Frontal cortex (tissue), 4 donors: ENCODE results near the gene SNORC. TPM values are rescaled to one million over a fixed set of nuclear protein-coding genes. Genes with fewer than 3 reads are reported as not detected.

Source experiments
- DNase-seq, 2 donors: peaks; one replicate each; pipeline ENCODE4 v3.0.0; 2012; ENCODE audit warnings: low spot score in 2 of 2
- FAIRE-seq: peaks from 2 replicates; lab custom pipeline; 2012; peaks lifted over from hg19 to GRCh38; lab: Jason Lieb, UNC
- small RNA-seq: library from RNA; depleted of rRNA; stranded (forward); fragments of <200 nt; gene quantifications from one replicate; pipeline ENCODE3, GENCODE V24; 2014
- total RNA-seq: library from RNA; depleted of rRNA; stranded (reverse); fragments of >200 nt; gene quantifications from one replicate; pipeline ENCODE4 v1.2.3, GENCODE V29; 2014
- donor health status: control.
- donor health status: control.
- donor health status: control.

SNORC gene
- total RNA-seq, 1 donor from 2014 or later: 2.4 TPM

DNA sequence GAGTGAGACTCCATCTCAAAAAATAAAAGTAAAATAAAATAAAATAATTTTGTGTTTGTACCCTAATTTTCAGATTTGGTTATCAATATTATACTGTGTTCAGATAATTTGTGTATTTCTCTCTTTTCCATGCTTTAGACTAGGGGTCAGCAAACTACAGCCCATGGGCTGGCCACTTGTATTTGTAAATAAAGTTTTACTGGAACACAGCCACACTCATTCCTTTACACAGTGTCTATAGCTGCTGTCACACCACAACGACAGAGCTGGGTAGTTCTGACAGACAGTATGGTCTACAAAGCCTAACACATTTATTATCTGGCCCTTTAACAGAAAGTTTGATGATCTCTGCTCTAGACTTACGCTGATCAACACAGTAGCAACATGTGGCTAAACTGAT lies 43.8 kb downstream of the SNORC start:
- no peak for DNase-seq
- no peak for FAIRE-seq

DNA sequence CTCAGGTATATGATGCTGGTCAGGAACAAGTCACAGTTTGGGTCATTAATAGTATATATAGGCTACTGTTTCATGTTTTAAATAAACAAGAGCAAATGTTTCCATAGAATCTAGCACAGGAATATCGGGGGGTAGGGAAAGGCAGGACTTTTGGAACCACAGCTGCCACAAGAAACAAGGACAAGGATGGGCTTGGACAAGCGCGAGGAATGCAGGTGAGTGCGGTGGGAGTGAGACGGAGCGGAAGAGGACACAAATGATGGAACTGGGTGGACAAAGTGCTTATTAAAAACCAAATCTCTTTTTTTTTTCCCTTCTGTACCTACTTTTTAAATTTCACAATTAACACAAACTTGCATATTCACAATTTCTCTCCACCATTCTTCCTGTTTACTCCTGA lies 49.1 kb downstream of the SNORC start:
- DNase-seq (no peak), FAIRE-seq (no peak)

DNA sequence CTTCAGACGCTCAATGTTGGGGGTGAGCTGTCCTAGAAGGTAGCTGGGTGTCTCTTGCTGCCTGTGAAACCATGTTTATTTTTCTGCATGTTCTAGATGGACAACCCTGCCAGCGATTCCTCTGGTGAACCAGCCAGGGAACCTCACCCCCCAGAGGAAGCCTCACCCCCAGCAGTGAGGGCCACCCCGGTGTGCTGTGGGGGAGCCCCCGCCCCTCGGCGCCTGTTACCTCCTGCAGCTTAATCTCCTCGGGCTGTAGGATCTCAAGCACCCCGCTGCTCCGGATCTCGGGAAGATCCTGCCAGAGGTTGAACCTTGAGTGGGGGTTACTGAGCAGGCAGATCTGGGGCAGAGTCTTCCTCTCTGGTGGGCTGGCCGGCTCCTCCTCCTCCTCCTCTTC lies 50.0 kb downstream of the SNORC start:
- FAIRE-seq: no peak
- no peak for DNase-seq

DNA sequence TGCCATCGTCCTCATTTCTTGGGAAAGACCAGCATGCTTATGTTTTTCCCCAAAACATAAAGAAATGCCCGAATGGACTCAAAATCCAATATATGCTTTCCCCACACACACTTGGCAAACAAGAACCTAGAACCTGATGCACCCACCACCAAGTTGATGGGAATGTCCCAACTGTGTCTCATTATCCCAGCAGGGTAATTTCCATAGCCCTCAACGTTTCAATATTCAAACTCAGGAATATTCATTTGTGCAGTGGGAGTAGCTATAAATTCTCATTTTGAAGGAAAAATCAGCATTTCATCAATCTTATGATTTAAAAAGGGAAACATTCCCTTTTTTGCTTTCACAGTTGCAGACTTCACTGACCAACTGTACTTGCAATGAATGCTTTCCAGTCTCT lies 50.7 kb downstream of the SNORC start:
- DNase-seq (no peak), FAIRE-seq (no peak)

DNA sequence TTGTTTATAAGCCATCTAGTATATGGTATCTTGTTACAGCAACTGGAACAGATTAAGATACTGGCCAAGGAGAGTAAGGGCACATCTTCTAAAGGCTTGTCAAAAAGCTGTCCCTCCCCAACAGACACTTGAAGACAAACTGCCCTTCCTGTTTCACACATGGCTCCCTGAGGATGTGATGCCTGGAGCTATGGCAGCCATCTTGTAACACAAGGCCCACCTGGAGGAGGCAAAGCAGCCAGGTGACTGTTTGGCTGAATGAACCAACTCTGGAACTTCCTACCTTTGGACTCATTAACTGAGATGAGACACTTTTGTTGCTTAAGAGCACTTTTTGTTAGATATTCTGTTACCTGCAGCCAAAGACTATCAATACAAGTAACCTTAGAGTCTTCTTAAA lies 54.4 kb downstream of the SNORC start:
- DNase-seq: no peak
- no peak for FAIRE-seq

DNA sequence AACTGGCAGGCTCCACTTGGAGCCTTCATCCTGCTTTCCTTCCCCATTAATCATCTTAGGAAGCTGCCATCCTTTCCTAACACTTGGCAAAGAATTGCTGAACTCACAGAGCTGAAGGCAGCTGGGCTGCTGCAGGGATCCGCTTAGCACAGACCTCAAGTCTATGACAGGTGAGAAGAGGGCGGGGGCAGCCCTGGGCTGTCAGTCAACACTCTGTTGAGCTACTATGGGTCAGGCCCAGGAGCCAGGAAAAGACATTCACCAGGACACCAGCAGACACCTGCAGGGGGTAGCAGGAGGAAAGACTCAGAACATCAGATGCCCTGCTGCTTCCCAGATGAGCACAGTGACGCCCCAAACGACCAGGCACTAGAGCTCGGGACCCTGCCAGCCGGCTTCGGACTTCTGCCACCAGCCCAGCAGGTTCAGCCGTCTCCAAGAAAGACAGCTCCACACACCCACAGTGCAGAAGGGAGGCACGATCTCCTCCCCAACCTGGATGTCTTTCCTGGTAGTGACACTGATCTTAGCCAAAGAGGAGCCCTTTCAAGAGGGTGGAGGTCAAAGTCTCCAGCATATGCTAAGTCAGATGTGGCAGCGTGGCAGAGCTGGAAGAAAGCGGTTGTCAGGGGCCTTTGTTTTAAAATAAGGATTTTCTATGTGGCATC lies 55.2 kb downstream of the SNORC start:
- FAIRE-seq: no peak

DNA sequence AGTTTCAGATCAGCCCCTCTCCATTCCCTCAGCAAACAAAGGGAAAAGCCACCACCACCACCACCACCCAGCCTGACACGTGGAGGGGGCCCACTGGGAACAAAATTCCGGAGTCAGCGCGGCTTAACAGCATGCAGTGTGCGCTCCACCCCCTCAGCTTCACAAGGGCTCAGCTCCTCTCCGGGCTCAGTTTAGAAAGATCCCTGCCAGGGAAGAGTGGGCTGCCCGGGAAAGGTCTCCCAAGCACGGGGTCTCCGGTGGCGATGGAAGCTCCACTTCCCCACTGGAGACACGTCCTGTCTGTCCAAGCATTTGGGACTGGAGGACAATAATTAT lies 55.7 kb downstream of the SNORC start:
- DNase-seq (peak in 1 of 2 donors; percentile 28), FAIRE-seq (no peak)

More for the DNA sequence above, 55.2 kb downstream of the SNORC start:
- no peak for DNase-seq

DNA sequence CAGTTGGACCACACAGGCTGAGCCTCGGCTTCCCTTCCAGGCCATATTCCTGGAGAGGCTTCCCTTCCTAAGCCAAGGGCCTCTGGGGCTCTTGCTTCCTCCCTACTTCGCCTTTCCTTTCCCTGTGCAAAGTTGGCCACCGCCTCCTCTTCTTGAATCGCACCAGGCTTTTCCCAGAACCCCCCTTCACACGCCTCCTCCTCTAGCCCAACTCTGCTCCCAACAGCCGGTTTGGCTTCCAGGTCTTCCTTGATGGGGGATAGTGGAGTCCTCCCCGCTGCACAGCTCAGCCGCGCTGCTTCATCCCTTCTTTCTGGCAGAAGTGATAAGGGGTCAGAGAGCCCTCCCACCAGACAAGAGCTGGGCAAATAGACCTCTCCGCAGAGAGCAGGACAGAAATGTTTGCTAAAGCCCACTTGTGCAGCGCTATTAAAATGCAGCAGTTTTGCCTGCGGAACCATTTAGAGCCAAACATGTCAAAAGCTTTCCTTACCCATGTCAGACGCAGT lies 56.4 kb downstream of the SNORC start:
- no peak for FAIRE-seq
- DNase-seq: peak in 1 of 2 donors; percentile 32

DNA sequence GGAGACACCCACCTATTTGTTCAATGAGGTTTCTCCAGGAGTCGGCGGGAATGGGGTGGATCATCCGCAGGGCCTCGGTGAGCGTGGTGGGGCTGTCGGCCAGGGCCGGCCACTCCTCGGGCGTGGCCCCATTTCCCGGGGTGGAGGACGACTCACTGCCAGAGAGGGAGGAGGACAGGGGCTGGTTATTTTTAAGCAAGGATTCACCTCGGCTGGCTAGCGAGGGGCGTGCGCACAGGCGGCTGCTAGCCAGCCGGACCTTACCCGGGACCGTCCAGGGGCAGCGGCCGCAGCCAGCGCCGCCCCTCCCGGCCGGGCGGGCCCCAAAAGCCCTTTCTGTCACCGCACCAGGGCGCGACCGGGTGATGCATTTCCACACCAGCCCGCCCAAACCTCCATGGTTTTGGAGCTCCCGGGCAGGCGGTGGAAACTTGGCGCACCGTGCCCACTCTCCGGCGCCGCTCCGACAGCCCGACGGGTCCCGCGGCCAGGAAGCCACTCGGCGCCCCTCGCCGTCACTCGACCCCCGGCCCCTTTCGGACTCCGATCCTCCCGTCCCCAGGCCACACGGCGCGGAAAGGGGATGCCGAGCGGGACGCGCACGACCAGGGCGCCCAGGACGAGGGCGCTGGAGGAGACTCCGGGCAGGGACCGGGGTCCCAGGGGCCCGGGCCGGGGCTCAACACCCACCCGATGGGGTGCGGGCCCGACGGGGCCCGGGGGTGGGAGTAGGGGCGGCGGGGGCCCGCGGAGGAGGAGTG lies 57.1 kb downstream of the SNORC start:
- peak in 1 of 2 donors; percentile 22 for DNase-seq
- no peak for FAIRE-seq

DNA sequence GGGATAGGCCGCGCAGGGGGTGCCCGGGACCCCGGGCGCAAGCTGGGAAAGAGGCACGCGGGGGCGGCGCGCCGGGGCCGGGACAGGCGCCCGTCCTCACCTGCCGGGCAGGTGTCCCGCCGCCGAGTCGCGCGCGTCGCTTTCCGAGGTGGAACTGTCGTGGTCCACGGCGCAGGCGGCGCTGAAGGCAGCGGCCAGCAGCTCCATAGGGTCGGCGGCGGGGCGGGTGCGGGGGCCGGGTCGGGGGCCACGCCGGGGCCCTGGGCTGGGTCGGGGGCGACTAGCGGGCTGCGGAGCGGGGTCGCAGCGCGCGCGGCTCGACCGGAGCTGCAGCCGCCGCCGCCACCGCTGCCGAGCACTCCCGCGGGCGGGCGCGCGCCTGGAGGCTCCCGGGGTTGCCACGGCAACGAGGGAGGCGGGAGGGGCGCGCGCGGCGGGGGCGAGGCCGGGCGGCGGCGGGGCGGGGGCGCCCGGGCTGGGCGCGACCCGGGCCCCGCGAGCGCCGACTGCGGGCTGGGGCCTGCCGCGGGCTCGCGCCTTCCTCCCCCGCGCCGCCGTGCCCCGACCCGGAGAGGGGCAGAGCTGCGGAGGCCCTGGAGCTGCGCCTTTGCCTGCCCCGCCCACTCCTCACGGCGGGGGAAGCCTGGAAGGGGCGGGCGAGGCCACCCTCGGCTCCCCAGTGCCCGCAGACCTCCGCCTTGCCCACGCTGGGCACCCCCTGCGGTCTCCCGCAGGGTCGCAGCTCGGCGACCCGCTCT lies 57.9 kb downstream of the SNORC start:
- FAIRE-seq (no peak), DNase-seq (peak; percentile 78 to 84)

Small RNA genes within 50 kb of the gene (small RNA-seq; reads per million reads assigned to genes)
- gene RF00019: not detected

Other genes starting within 250 kb of the SNORC start
- gene EFHD1, start 236.7 kb upstream of the SNORC start, total RNA-seq: 0.82 TPM
- 98.2 TPM for gene GIGYF2, start 172.9 kb upstream of the SNORC start, total RNA-seq
- 1.6 TPM for gene KCNJ13, start 93.7 kb upstream of the SNORC start, total RNA-seq
- 50.1 TPM for gene NGEF, start 143.0 kb downstream of the SNORC start, total RNA-seq
- gene NEU2, start 162.4 kb downstream of the SNORC start, total RNA-seq: not detected
- gene INPP5D, start 190.1 kb downstream of the SNORC start, total RNA-seq: 1.6 TPM